Heart left ventricle (tissue), 16 donors: Measurements from ENCODE around the gene USP4. TPM values are rescaled to one million over a fixed set of nuclear protein-coding genes. Genes with fewer than 3 reads are reported as not detected.
"Not testable (repeated sequence)": the region's sequence is repeated elsewhere in the genome, so short reads cannot be mapped to it uniquely, and the experiment has no call there.

Experiments used
- ATAC-seq, 4 donors: fragments of 200-7000 bp; cut with Tn5 transposase; one replicate each; pipeline ENCODE4 v1.9.1; 2020 to 2022; ENCODE audit warnings: moderate library complexity in 4 of 4, mild to moderate bottlenecking in 3 of 4, moderate number of reproducible peaks in 1 of 4
- DNase-seq, 5 donors: peaks; one replicate each; pipeline ENCODE4 v3.0.0-alpha.2; 2020
- H3K27ac ChIP-seq, 12 donors: fragments of 200-600 bp; sonication (generic) in 4 of 12; one replicate each; pipeline versions ENCODE4 v1.5.0 to v1.8.0; 2016 to 2022; ENCODE audit warnings: mild to moderate bottlenecking in 2 of 12
- H3K27me3 ChIP-seq, 9 donors: fragments of 200-600 bp; sonication (generic) in 2 of 9; one replicate each; pipeline versions ENCODE4 v1.5.1 to v1.8.0; 2016 to 2022; ENCODE audit warnings: mild to moderate bottlenecking in 3 of 9
- H3K36me3 ChIP-seq, 9 donors: fragments of 200-600 bp; sonication (generic) in 2 of 9; one replicate each; pipeline versions ENCODE4 v1.5.0 to v1.8.0; 2018 to 2022; ENCODE audit warnings: mild to moderate bottlenecking in 2 of 9
- H3K4me1 ChIP-seq, 12 donors: fragments of 200-600 bp; sonication (generic) in 4 of 12; one replicate each; pipeline versions ENCODE4 v1.5.0 to v1.8.0; 2016 to 2022; ENCODE audit warnings: mild to moderate bottlenecking in 3 of 12
- H3K4me3 ChIP-seq, 12 donors: fragments of 200-600 bp; sonication (generic) in 4 of 12; one replicate each; pipeline versions ENCODE4 v1.5.0 to v1.8.0; 2017 to 2022; ENCODE audit warnings: mild to moderate bottlenecking in 9 of 12, moderate library complexity in 4 of 12
- H3K9me3 ChIP-seq, 12 donors: fragments of 200-600 bp; sonication (generic) in 4 of 12; one replicate each; pipeline versions ENCODE4 v1.5.0 to v1.8.0; 2016 to 2022; ENCODE audit warnings: mild to moderate bottlenecking in 1 of 12
- CTCF ChIP-seq, 12 donors: fragments of 200-600 bp; sonication (generic) in 4 of 12; IDR thresholded peaks; one replicate each; pipeline versions ENCODE4 v1.5.0 to v1.8.0; 2018 to 2022; ENCODE audit warnings: antibody characterized with exemption in 12 of 12, mild to moderate bottlenecking in 5 of 12
- POLR2A ChIP-seq, 2 donors: fragments of 450-650 bp; IDR thresholded peaks; one replicate each; pipeline ENCODE4 v1.6.1; 2017; ENCODE audit warnings: antibody characterized with exemption in 2 of 2, mild to moderate bottlenecking in 2 of 2, moderate library complexity in 2 of 2
- WGBS, 4 donors: extraction: QIAGEN DNeasy Blood & Tissue Kit in 2 of 4; methylation state at CpG; one replicate each; pipeline versions ENCODE4 v1.1.5 to v1.1.7; 2013 to 2018; 5-methylcytosine and 5-hydroxymethylcytosine counted together
- intact Hi-C, 10 donors: fragments of 100-400 bp; cut with DNase I; formaldehyde crosslinking; loops; one replicate each; pipeline versions ENCODE4 v1.11.1 to v1.14.2; 2022
- polyA plus RNA-seq, 2 donors: library from polyadenylated mRNA; stranded (reverse); fragments of 200-250 nt; gene quantifications; one replicate each; pipeline ENCODE4 v1.2.3, GENCODE V29; 2013
- total RNA-seq, 9 donors: library from RNA; depleted of rRNA in 2 of 9; stranded (reverse); fragments of >200 nt in 2 of 9; fragmentation: NEBNext Ultra II Directional in 3 of 9; extraction: Animal tissue kit (Norgen Biotek cat#: 25700) in 3 of 9; gene quantifications; one replicate each; pipeline versions ENCODE4 v1.1.0 to v1.2.4, GENCODE V29; 2016 to 2023
- donor health status: ischemic (EF 13 %, LVEDD 7.1; RV severe dilation, severe dysfunction).
- donor health status: healthy with polysubstance abuse.
- donor health status: DM: no; HTN: yes; CAD: no.
- donor health status: DM: no; HTN: no; CAD: no.
- donor health status: ischemic (EF 25% LVEDD 6.9; RV normal size, moderate dysfunction).
- donor health status: ischemic (EF 25% LVEDD 5.7; RV mildly dilated, moderate dysfunction).
- donor health status: healthy.
- donor health status: DM: yes; HTN: yes; CAD: no.
- donor health status: ischemic (EF 35%, LVEDD 5.7; RV mildly dilated, moderate dysfunction).
- donor health status: nonischemic (EF 11% LVEDD 7.7; RV severe dilation, severe dysfunction).
- donor health status: DM: yes; HTN: yes; CAD: no.
- donor health status: PGD.
- donor health status: ischemic (EF 29% LVEDD 5.4; RV normal size, mild dysfunction).
- donor health status: nonischemic (EF 23%, LVEDD 6.1; RV moderate dilation, normal function).

The USP4 gene
- total and polyA plus RNA-seq, 11 donors, result 17.3 to 48.6 (median 36.0) TPM

- Histone ChIP-seq H3K4me1 (peaks cover 0 to 34% (median 13%) of the 10 kb centered on the region in 12 donors), H3K27me3 (no peaks in the 10 kb centered on the region), H3K36me3 (peaks cover 0 to 36% (median 8%) of the 10 kb centered on the region in 9 donors), H3K9me3 (no peaks in the 10 kb centered on the region), H3K4me3 (no peak overlapping the region), H3K27ac (peak overlapping the region in 1 of 12 donors; percentile 13)
- DNase-seq, result no peak
- TF ChIP-seq POLR2A (IDR thresholded peaks at IDR 0.05) (no peak), CTCF (IDR thresholded peaks at IDR 0.05) (no peak)
- peak in 1 of 4 donors; percentile 17 for ATAC-seq
- intact Hi-C loops, result no loop called here
- WGBS, 4 donors, result 12 to 42% (median 35%) methylated on average over 1 of the region's 1 CpG
Observed at GRCh38 chr3:49244581-49245205, 95.2 kb downstream of the USP4 start.

DNA sequence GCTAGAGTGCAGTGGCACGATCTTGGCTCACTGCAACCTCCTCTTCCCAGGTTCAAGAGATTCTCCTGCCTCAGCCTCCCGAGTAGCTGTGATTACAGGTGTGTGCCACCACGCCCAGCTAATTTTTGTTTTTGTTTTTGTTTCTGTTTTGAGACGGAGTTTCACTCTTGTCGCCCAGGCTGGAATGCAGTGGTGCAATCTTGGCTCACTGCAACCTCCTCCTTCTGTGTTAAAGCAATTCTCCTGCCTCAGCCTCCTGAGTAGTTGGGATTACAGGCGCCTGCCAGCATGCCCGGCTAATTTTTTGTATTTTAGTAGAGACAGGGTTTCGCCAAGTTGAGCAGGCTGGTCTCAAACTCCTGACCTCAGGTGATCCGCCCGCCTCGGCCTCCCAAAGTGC is 99.8 kb downstream of the USP4 start:
- H3K9me3 ChIP-seq, H3K27me3 ChIP-seq, DNase-seq, intact Hi-C loops, H3K4me3 ChIP-seq, ATAC-seq: not testable (repeated sequence)
- 94 to 97% (median 97%) methylated on average over 11 of the region's 11 CpGs for WGBS, 4 donors
- H3K4me1 ChIP-seq, result peaks cover 0 to 30% (median 11%) of the 10 kb centered on the region in 12 donors
- H3K27ac ChIP-seq, result peak overlapping the region in 4 of 12 donors; percentile 70 to 86 (median 77)
- peaks cover 0 to 37% (median 8%) of the 10 kb centered on the region in 9 donors for H3K36me3 ChIP-seq

GRCh38 chr3:49238274-49239127 is 101.4 kb downstream of the USP4 start:
- TF ChIP-seq CTCF (IDR thresholded peaks at IDR 0.05), result no peak
- peak in 1 of 2 donors; percentile 9 for TF ChIP-seq POLR2A (IDR thresholded peaks at IDR 0.05)
- 54 to 65% (median 57%) methylated on average over 9 of the region's 9 CpGs for WGBS, 4 donors
- no peaks in the 10 kb centered on the region for H3K27me3 ChIP-seq
- intact Hi-C loops, result no loop called here
- ATAC-seq (peak; percentile 86 to 94 (median 88)), DNase-seq (peak in 3 of 5 donors; percentile 29 to 41 (median 39))
- peaks cover 0 to 28% (median 8%) of the 10 kb centered on the region in 9 donors for H3K36me3 ChIP-seq
- peaks cover 0 to 22% (median 11%) of the 10 kb centered on the region in 12 donors for H3K4me1 ChIP-seq
- no peak overlapping the region for H3K4me3 ChIP-seq
- peaks cover 0 to 14% (median 8%) of the 10 kb centered on the region in 12 donors for H3K9me3 ChIP-seq
- H3K27ac ChIP-seq, result peak overlapping the region; percentile 20 to 86 (median 66)

DNA sequence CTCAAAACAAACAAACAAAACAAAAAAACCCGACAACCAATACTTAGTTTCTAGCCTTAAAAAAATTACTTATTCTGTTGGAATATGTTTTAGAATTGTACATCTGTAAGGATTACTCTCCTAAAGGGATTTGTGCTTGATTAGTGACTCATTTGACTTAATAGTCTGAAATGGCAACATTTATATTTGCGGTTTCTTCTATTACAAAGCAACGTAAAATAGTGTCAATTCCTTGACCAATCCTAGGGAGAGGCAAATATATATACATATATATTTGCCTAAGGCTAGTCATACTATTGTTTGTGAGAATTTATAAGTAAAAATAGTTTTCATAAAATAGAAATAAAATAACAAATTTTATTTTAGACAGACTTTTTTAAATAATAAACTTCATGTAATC is 102.5 kb downstream of the USP4 start:
- Histone ChIP-seq H3K4me1 (peaks cover 0 to 22% (median 11%) of the 10 kb centered on the region in 12 donors), H3K36me3 (peaks cover 0 to 20% (median 3%) of the 10 kb centered on the region in 9 donors), H3K9me3 (peaks cover 0 to 26% (median 17%) of the 10 kb centered on the region in 12 donors), H3K27me3 (no peaks in the 10 kb centered on the region), H3K4me3 (no peak overlapping the region), H3K27ac (peak overlapping the region in 1 of 12 donors; percentile 81)
- 93 to 95% (median 94%) methylated on average over 3 of the region's 3 CpGs for WGBS, 4 donors
- TF ChIP-seq POLR2A (IDR thresholded peaks at IDR 0.05), result no peak
- TF ChIP-seq CTCF (IDR thresholded peaks at IDR 0.05), result no peak
- no peak for DNase-seq
- ATAC-seq, result no peak
- intact Hi-C loops, result no loop called here
